Naive B cell (primary cell): Measurements from ENCODE around the gene NPHS1. TPM values are rescaled to one million over a fixed set of nuclear protein-coding genes. Genes with fewer than 3 reads are reported as not detected.
"Not testable (repeated sequence)": the region's sequence is repeated elsewhere in the genome, so short reads cannot be mapped to it uniquely, and the experiment has no call there.

Experiments
- ATAC-seq, 2 donors: fragments of 150-1000 bp; cut with Tn5 transposase; 2 replicates each; pipeline ENCODE4 v1.10.0; 2021; ENCODE audit warnings: low read depth in 2 of 2, mild to moderate bottlenecking in 2 of 2, moderate library complexity in 2 of 2
- DNase-seq: peaks from one replicate; pipeline ENCODE4 v3.0.0; 2022
- H3K27ac Mint-ChIP-seq, 6 donors: one replicate each; pipeline ENCODE4 v1.8.0; 2020 to 2022; ENCODE audit warnings: mild to moderate bottlenecking in 6 of 6, mixed read lengths in 6 of 6, moderate library complexity in 5 of 6, inconsistent platforms in 2 of 6
- H3K27me3 Mint-ChIP-seq, 3 donors: one replicate each; pipeline ENCODE4 v1.8.0; 2021 to 2022; ENCODE audit warnings: mixed read lengths in 3 of 3, mild to moderate bottlenecking in 1 of 3
- H3K36me3 Mint-ChIP-seq, 2 donors: one replicate each; pipeline ENCODE4 v1.8.0; 2020 to 2022; ENCODE audit warnings: mixed read lengths in 2 of 2, inconsistent platforms in 1 of 2, mild to moderate bottlenecking in 1 of 2
- H3K4me1 Mint-ChIP-seq, 3 donors: one replicate each; pipeline ENCODE4 v1.8.0; 2020 to 2022; ENCODE audit warnings: mixed read lengths in 3 of 3, inconsistent platforms in 1 of 3, mild to moderate bottlenecking in 1 of 3, moderate library complexity in 1 of 3
- H3K4me3 Mint-ChIP-seq, 8 donors: one replicate each; pipeline ENCODE4 v1.8.0; 2020 to 2022; ENCODE audit warnings: mild to moderate bottlenecking in 8 of 8, mixed read lengths in 8 of 8, moderate library complexity in 8 of 8, inconsistent platforms in 2 of 8
- H3K9me3 Mint-ChIP-seq, 7 donors: one replicate each; pipeline ENCODE4 v1.8.0; 2020 to 2022; ENCODE audit warnings: mixed read lengths in 7 of 7, mild to moderate bottlenecking in 5 of 7, inconsistent platforms in 2 of 7, moderate library complexity in 1 of 7
- polyA plus RNA-seq, 6 donors: library from polyadenylated mRNA; unstranded; fragments of 300-500 nt; fragmentation: Illumina TruSeq; gene quantifications; one replicate each; pipeline ENCODE4 v1.2.3, GENCODE V29; 2021; ENCODE audit warnings: low read depth in 6 of 6

Gene NPHS1
- polyA plus RNA-seq, 6 donors from 2014 or later = not detected

DNA sequence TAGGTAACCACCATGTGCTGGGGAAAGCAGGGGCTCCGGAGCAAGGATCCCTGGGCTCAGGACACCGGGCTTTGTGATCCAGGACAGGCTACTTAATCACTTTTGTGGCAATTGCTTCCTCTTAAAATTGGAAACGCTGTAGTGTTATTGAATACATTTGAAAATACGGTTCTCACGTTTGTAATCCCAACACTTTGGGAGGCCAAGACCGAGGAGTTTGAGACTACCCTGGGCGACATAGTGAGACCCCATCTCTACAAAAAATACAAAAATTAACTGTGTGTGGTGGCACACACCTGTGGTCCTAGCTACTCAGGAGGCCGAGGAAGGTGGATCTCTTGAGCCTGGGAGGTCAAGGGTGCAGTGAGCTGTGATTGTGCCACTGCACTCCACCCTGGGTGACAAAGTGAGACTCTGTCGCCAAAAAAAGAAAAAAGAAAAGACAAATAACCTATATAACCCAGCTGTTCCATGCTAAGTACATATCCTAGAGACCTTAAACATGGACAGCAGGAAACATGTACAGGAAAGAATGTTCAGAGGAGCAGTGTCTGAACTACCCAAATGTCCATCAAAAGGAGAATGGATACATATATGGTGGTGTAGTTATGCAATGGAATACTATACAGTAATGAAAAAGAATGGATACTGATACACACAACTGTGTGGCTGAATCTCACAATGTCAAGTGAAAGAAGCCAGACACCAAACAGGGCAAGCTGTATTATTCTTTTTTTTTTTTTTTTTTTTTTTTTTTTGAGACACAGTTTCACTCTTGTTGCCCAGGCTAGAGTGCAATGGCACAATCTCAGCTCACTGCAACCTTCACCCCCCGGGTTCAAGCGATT is 39.0 kb downstream of the NPHS1 start:
- Mint-ChIP-seq H3K4me1 (peaks cover 0 to 4% (median 0%) of the 10 kb centered on the region in 3 donors), H3K36me3 (no peaks in the 10 kb centered on the region)
- DNase-seq = no peak

DNA sequence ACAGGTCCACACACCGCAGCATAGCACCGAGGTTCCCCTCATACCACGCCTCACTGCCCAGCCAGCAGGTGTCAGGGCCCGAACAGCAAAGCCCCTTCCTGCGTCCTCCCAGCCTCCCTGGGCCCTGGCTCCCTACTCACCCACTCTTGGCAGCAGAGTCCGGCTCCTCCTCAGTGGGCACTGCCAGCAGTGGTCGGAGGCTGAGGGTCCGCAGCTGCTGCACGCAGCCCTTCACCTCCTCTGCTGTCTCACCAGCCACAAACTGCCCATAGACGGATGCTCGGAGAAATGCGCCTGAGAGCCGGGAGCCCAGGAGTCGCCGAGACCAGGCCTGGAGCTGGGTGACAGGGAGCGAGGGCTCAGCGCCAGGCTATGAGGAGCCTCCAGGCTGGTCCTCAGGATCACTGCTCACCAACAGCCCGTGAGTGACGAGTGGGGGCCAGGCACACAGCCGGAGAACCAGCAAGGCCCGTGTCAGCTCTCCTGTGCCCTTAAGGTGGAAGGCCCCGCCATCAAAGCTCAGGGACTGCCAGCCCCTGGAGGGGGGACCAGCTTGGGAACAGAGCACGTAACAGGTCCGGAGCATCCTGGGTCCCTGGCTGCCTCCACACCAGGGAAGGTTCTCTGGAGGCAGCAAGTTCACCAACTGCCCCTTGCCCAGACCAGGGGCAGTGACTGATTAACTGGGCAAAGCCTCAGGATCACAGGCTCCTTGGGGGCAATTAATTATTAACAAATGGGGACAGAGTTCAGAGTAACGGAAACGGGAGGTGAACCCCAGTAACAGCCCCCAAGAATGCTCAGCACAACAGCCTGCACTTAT is 39.9 kb downstream of the NPHS1 start, which contains the start of gene PRODH2:
Gene PRODH2 (minus strand): TSS at position 626 of the 823 bp plus-strand sequence. CDS start 40 bp downstream, at position 586.
- H3K36me3 Mint-ChIP-seq = no peaks in the 10 kb centered on the region
- DNase-seq (no peak), ATAC-seq (no peak)
- peaks cover 14 to 65% (median 30%) of the 10 kb centered on the region in 3 donors for H3K27me3 Mint-ChIP-seq
- no peak within 1 kb of the TSS for H3K4me3 Mint-ChIP-seq
- H3K27ac Mint-ChIP-seq = peak within 1 kb of the TSS in 1 of 6 donors; percentile 88
- H3K9me3 Mint-ChIP-seq = peaks cover 0 to 4% (median 0%) of the 10 kb centered on the region in 7 donors
- peaks cover 0 to 4% (median 0%) of the 10 kb centered on the region in 3 donors for H3K4me1 Mint-ChIP-seq

More for the DNA sequence above, 39.0 kb downstream of the NPHS1 start:
- Mint-ChIP-seq H3K27ac (no peak overlapping the region), H3K27me3 (peaks cover 16 to 68% (median 34%) of the 10 kb centered on the region in 3 donors), H3K4me3 (no peak overlapping the region), H3K9me3 (peaks cover 0 to 4% (median 0%) of the 10 kb centered on the region in 7 donors)
- no peak for ATAC-seq

GRCh38 chr19:35811317-35812219 is 40.7 kb downstream of the NPHS1 start:
- Mint-ChIP-seq H3K27me3 (peaks cover 13 to 61% (median 28%) of the 10 kb centered on the region in 3 donors), H3K4me1 (peaks cover 0 to 4% (median 0%) of the 10 kb centered on the region in 3 donors), H3K27ac (peak overlapping the region in 1 of 6 donors; percentile 88), H3K4me3 (no peak overlapping the region), H3K9me3 (peaks cover 0 to 4% (median 0%) of the 10 kb centered on the region in 7 donors), H3K36me3 (no peaks in the 10 kb centered on the region)
- ATAC-seq (no peak), DNase-seq (no peak)

DNA sequence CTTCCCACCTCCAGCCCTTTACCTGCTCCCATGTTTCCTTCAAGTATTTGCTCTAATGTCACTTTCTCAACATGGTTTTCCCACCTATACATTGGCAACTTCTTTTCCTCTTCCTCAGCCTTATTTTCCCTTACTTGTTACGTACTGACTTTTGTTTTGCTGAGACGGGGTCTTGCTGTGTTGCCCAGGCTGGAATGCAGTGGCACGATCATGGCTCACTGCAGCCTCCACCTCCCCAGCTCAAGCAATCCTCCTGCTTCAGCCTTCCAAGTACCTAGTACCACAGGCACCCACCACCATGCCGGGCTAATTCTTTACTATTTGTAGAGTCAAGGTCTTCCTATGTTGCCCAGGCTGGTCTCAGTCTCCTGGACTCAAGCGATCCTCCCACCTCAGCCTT is 44.7 kb downstream of the NPHS1 start:
- Mint-ChIP-seq H3K36me3 (no peaks in the 10 kb centered on the region), H3K4me3 (no peak overlapping the region), H3K9me3 (peaks cover 0 to 3% (median 0%) of the 10 kb centered on the region in 7 donors), H3K27me3 (peaks cover 7 to 41% (median 22%) of the 10 kb centered on the region in 3 donors), H3K4me1 (peaks cover 12 to 17% (median 14%) of the 10 kb centered on the region in 3 donors), H3K27ac (peak overlapping the region in 1 of 6 donors; percentile 52)
- ATAC-seq (no peak), DNase-seq (no peak)

DNA sequence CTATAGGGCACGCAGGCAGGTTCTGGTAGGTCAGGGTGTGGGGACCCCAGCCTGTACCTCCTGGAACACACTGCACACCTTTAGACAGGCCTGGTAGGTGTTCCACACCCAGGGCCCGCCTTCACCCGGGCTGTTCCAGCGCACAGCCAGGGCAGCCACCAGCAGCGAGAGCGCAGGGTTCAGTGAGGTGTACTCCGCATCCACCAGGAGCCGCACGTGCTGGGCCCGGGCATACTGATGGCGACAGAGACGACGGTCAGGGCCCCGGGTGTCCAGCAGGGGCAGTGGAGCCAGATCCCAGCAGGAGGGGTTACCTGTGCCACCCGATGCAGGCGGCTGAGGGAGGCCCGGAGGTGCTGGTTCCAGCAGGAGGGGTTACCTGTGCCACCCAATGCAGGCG is 45.7 kb downstream of the NPHS1 start:
- peaks cover 7 to 31% (median 12%) of the 10 kb centered on the region in 3 donors for H3K27me3 Mint-ChIP-seq
- H3K4me3 Mint-ChIP-seq = no peak overlapping the region
- no peak overlapping the region for H3K27ac Mint-ChIP-seq
- no peaks in the 10 kb centered on the region for H3K36me3 Mint-ChIP-seq
- no peak for ATAC-seq
- peaks cover 0 to 5% (median 0%) of the 10 kb centered on the region in 7 donors for H3K9me3 Mint-ChIP-seq
- no peak for DNase-seq
- peaks cover 12 to 17% (median 14%) of the 10 kb centered on the region in 3 donors for H3K4me1 Mint-ChIP-seq

DNA sequence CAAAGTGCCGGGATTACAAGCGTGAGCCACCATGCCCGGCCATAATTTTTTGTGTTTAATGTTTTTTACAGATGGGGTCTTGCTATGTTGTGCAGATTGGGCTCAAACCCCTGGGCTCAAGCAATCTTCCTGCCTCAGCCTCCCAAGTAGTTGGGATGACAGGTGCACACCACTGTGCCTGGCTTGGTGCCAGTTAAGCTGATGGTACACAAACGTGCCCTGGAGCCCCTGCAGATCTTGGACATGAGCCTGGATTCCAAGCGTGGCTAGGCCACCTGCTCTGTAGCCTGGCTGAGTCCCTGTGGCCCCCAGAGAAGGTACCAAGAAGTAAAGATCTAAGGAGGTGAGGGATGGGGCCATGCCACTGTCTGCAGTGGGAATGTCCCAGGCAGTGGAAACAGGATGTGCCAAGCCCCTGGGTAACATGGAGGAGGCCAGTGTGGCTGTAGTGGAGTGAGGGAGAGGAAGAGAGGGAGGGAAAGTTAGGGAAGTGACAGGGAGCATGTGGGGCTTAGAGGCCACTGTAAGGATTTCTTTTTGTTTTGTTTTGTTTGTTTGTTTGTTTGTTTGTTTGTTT is 46.7 kb downstream of the NPHS1 start:
- H3K4me3 Mint-ChIP-seq = no peak overlapping the region
- H3K36me3 Mint-ChIP-seq = no peaks in the 10 kb centered on the region
- no peak for DNase-seq
- peak overlapping the region in 1 of 6 donors; percentile 68 for H3K27ac Mint-ChIP-seq
- H3K9me3 Mint-ChIP-seq = peaks cover 0 to 5% (median 0%) of the 10 kb centered on the region in 7 donors
- no peak for ATAC-seq
- peaks cover 10 to 17% (median 12%) of the 10 kb centered on the region in 3 donors for H3K4me1 Mint-ChIP-seq
- peaks cover under 1 to 21% (median 2%) of the 10 kb centered on the region in 3 donors for H3K27me3 Mint-ChIP-seq

DNA sequence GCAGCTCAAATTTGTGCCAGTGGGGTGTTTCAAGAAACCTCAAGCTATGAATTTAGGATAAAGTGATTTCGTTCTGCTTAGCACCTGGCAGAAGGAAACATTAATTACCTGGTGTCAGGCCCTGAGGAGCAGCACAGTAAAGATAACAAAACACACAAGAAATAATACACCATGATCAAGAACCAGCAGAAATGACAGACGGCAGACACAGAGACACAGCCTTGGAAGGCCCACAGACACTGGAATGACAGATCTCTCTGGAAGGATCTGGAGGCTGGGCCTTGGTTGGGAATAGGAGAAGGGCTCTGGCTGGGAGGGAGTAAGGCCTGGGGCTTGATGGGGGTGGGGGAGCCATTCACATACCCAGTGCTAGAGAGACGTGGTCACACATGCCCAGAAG is 50.5 kb downstream of the NPHS1 start:
- no peak for ATAC-seq
- Mint-ChIP-seq H3K9me3 (peaks cover 0 to 5% (median 0%) of the 10 kb centered on the region in 7 donors), H3K4me1 (peaks cover 16 to 25% (median 18%) of the 10 kb centered on the region in 3 donors), H3K27ac (peak overlapping the region in 1 of 6 donors; percentile 34), H3K27me3 (peaks cover 12 to 34% (median 14%) of the 10 kb centered on the region in 3 donors), H3K4me3 (no peak overlapping the region), H3K36me3 (no peaks in the 10 kb centered on the region)
- no peak for DNase-seq

DNA sequence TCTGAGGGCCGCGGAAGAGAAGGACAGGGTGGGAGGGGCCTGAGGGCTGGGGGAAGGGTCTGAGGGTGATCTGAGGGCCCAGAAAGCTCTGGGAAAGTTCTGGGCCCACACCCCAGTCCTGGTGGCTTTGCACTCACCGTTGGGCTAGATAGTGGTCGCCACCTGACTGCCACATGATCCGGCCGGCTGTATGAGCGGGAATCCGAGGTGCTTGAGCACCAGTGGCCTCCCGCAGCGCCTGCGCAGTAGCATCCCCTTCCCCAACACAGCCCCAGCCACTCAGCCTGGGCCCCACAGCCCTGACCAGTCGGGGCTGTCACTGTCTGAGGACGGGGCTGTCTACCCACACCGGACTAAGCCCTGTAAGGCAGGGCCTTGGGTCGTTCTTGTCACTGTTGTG is 54.6 kb downstream of the NPHS1 start:
- H3K27me3 Mint-ChIP-seq = peaks cover 22 to 49% (median 32%) of the 10 kb centered on the region in 3 donors
- no peaks in the 10 kb centered on the region for H3K36me3 Mint-ChIP-seq
- DNase-seq (no peak), ATAC-seq (no peak)
- peak overlapping the region in 1 of 8 donors; percentile 65 for H3K4me3 Mint-ChIP-seq
- H3K9me3 Mint-ChIP-seq = peaks cover 0 to 4% (median 0%) of the 10 kb centered on the region in 7 donors
- H3K27ac Mint-ChIP-seq = no peak overlapping the region
- peaks cover 7 to 10% (median 9%) of the 10 kb centered on the region in 3 donors for H3K4me1 Mint-ChIP-seq

DNA sequence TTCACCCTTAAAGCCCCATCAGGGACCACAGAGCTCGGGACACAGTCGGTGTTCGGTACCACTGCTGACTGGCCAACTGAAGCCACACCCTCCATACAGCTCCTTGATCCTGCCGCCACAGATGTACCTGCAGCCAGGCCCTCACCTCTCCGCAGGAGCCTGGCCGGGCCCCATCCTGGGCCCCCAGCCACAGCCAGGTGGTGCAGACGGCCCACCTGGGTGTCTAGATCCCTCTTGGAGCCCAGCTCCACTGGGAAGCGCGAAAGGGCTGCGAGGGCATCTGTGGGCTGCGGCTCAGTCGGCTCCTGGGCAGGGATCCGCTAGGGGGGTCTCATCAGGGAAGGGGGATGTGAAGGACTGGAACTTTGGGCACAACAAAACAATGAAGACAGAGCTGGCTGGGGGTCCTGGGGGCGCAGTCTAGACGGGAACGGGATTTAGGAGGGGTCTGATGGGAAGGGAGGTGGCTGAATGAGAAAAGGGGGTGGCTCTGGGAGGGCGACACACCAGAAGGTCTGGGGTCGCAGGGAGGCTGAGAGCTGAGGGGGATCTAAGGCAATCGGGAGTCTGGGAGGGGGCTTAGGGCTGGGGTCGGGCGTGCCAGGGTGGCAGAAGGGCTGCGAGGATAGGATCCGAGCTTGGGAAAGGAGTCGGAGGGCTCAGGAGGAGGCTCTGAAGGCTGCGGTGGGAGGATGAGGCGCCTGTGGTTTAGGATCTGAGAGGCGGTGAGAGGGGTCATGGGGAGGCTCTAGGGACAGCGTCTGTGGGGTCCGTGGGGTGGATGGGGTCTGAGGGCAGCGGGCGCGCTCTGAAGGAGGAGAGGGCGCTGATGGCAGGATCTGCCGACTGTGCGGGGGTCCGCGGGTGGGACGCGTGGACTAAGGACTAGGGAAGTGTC is 55.4 kb downstream of the NPHS1 start:
- H3K4me1 Mint-ChIP-seq = peaks cover 7 to 10% (median 9%) of the 10 kb centered on the region in 3 donors
- peak overlapping the region in 2 of 8 donors; percentile 20 to 25 for H3K4me3 Mint-ChIP-seq
- peaks cover 22 to 52% (median 32%) of the 10 kb centered on the region in 3 donors for H3K27me3 Mint-ChIP-seq
- ATAC-seq (no peak), DNase-seq (no peak)
- peaks cover 0 to 4% (median 0%) of the 10 kb centered on the region in 7 donors for H3K9me3 Mint-ChIP-seq
- H3K36me3 Mint-ChIP-seq = no peaks in the 10 kb centered on the region
- peak overlapping the region in 3 of 6 donors; percentile 56 to 87 (median 78) for H3K27ac Mint-ChIP-seq

DNA sequence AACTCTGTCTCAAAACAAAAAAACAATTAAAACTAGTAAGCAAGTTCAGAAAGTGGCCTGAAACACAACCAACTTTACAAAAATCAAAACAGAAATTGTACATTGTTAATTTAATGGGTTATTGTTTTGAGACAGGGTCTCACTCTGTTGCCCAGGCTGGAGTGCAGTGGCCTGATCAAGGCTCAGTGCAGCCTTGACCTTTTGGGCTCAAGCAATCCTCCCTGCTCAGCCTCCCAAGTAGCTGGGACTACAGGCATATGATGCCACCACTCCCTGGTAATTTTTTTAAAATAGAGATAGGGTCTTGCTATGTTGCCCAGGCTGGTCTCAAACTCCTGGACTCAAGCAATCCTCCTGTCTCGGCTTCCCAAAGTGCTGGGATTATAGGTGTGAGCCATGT is 56.7 kb downstream of the NPHS1 start:
- H3K4me1 Mint-ChIP-seq, DNase-seq, H3K9me3 Mint-ChIP-seq, H3K36me3 Mint-ChIP-seq, ATAC-seq, H3K4me3 Mint-ChIP-seq, H3K27ac Mint-ChIP-seq: not testable (repeated sequence)
- peaks cover 22 to 52% (median 32%) of the 10 kb centered on the region in 3 donors for H3K27me3 Mint-ChIP-seq

GRCh38 chr19:35793381-35794165 is 58.7 kb downstream of the NPHS1 start:
- Mint-ChIP-seq H3K4me3 (no peak overlapping the region), H3K27me3 (peaks cover 22 to 38% (median 25%) of the 10 kb centered on the region in 3 donors), H3K36me3 (no peaks in the 10 kb centered on the region), H3K4me1 (peaks cover 7 to 10% (median 9%) of the 10 kb centered on the region in 3 donors), H3K27ac (no peak overlapping the region), H3K9me3 (no peaks in the 10 kb centered on the region)
- DNase-seq = no peak
- ATAC-seq = no peak
